ENCODE results near the gene EPB41L2. TPM values are rescaled to one million over a fixed set of nuclear protein-coding genes. Genes with fewer than 3 reads are reported as not detected.

Gene EPB41L2
- total RNA-seq, 4 donors from 2014 or later, result 104 to 317 (median 144) TPM

- ATAC-seq (ENCODE audit: low FRiP score), result no peak
- DNase-seq (ENCODE audit: low spot score), result no peak
- TF ChIP-seq CTCF (IDR thresholded peaks at IDR 0.05), result no peak
Measured at GRCh38 chr6:130838951-130839350, 224.1 kb downstream of the EPB41L2 start.

- ATAC-seq (ENCODE audit: low FRiP score), result no peak
- TF ChIP-seq CTCF (IDR thresholded peaks at IDR 0.05), result no peak
- DNase-seq (ENCODE audit: low spot score), result no peak
Measured at GRCh38 chr6:130838250-130838860, 224.7 kb downstream of the EPB41L2 start.

DNA sequence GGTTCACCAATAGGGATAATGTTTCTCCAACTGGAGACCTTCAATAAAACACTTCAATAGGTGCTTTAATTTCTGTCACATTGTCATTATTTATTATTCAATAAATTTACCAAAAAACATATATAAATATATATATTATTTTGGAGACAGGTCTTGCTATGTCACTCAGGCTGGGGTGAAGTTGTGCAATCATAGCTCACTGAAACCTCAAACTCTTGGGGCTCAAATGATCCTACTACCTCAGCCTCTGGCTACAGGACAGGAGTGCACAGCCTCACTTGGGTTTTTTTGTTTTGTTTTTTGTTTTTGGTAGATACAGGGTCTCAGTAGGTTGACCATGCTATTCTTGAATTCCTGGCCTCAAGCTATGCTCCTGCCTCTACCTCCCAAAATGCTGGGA is 226.0 kb downstream of the EPB41L2 start:
- DNase-seq (ENCODE audit: low spot score) (no peak), ATAC-seq (ENCODE audit: low FRiP score) (no peak)
- no peak for TF ChIP-seq CTCF (IDR thresholded peaks at IDR 0.05)

DNA sequence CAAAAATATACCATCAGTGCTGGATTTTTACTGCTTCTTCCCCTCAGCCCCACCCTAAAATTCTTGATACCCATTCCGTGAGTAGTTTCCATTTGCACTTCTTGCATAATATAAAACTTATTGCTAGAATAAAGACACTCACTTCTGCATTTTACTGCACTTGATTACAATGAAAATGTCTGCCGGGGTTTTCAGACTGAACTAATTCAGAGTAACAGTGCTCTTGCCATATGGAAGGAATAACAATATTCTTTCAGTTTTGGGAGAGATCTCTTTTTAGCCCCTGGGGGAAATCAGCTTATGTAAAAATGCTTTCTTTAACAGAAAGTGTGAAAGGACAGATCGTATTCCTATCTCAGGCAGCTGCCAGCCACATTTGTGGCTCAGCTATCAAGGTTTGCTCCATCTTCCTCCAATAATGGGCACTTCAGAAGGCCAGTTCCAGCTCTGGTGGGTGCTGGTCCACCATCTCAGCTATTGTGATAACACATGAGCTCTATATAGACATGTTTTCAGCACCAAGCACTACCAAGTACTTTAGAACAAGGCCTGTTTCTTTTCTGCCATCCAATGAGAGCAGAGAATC is 226.9 kb downstream of the EPB41L2 start:
- DNase-seq (ENCODE audit: low spot score), result no peak
- ATAC-seq (ENCODE audit: low FRiP score), result no peak
- TF ChIP-seq CTCF (IDR thresholded peaks at IDR 0.05), result no peak

GRCh38 chr6:130834482-130835251 is 228.4 kb downstream of the EPB41L2 start:
- no peak for ATAC-seq (ENCODE audit: low FRiP score)

DNA sequence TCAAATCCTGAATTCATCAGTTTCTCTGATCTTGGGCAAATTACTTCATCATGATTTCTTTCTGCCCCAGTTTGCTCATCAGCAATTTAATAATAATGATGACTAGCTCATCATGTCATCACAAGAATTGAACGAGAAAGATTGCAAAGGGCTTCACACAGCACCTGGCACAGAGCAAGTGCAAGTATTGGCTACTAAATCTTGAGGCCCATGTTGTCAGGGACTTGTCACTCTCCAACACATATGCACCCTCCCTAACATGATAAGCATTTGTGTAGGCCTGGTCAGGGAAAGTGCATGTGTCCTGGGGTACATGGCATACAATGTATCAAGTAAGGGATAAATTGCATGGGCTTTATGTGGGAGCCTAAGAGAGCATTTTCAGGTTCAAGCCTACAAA is 229.5 kb downstream of the EPB41L2 start:
- no peak for TF ChIP-seq CTCF (IDR thresholded peaks at IDR 0.05)
- ATAC-seq (ENCODE audit: low FRiP score) (no peak), DNase-seq (ENCODE audit: low spot score) (no peak)

More at GRCh38 chr6:130834482-130835251, 228.4 kb downstream of the EPB41L2 start:
- no peak for TF ChIP-seq CTCF (IDR thresholded peaks at IDR 0.05)
- DNase-seq (ENCODE audit: low spot score), result no peak

Data from omental fat pad (tissue), 4 donors.